ENCODE results near the gene MLLT1. TPM values are rescaled to one million over a fixed set of nuclear protein-coding genes. Genes with fewer than 3 reads are reported as not detected.

The MLLT1 gene
- total RNA-seq, 4 donors from 2014 or later: 16.0 to 29.0 (median 22.7) TPM

DNA sequence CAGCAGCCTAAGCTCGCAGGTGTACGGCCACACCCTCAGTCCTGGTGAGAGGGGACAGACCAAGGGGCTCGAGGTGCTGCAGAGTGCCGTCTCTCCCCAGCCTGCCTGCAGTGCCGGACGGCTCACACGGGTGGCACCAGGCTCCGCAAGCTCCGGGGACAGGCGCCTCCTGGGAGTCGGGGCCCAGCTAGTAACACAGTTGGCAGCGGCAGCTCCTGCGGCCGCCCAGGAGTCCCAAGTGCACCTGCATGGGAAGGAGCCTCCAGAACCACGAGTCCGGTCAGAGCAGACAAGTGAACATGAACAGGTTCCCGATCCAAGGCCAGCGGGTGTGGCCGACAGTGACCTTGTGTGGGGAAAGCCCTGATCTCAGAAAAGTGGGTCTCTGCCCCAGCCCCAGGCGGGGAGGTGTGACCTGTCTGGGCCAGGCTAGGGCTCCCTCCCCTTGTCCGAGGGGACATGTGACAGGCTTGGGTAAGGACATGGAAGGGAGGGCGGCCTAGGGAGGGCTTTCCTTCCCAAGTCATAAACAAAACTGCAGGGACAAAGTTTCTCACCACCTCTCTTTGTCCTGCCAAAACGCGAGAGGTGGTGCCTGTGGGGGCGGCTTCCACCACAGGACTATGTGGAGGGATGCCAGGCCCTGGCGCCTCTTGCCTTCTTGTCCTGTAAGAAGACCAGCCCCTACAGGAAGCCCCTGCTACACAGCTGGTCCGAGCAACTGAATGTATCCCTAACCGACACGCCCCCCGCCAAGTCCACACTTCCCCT is 46.5 kb downstream of the MLLT1 start:
- TF ChIP-seq POLR2AphosphoS5 (IDR thresholded peaks at IDR 0.05) (no peak), EP300 (IDR thresholded peaks at IDR 0.05) (no peak), POLR2A (IDR thresholded peaks at IDR 0.05) (no peak)
- TF ChIP-seq, protein P1, sequence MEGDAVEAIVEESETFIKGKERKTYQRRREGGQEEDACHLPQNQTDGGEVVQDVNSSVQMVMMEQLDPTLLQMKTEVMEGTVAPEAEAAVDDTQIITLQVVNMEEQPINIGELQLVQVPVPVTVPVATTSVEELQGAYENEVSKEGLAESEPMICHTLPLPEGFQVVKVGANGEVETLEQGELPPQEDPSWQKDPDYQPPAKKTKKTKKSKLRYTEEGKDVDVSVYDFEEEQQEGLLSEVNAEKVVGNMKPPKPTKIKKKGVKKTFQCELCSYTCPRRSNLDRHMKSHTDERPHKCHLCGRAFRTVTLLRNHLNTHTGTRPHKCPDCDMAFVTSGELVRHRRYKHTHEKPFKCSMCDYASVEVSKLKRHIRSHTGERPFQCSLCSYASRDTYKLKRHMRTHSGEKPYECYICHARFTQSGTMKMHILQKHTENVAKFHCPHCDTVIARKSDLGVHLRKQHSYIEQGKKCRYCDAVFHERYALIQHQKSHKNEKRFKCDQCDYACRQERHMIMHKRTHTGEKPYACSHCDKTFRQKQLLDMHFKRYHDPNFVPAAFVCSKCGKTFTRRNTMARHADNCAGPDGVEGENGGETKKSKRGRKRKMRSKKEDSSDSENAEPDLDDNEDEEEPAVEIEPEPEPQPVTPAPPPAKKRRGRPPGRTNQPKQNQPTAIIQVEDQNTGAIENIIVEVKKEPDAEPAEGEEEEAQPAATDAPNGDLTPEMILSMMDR (IDR thresholded peaks at IDR 0.05): no peak
- peak overlapping the region; percentile 73 for H3K27ac ChIP-seq
- 49% methylated on average over 25 of the region's 30 CpGs for WGBS
- H3K4me1 ChIP-seq: peaks cover 78% of the 10 kb centered on the region
- H3K27me3 ChIP-seq: no peaks in the 10 kb centered on the region
- no peaks in the 10 kb centered on the region for H3K9me3 ChIP-seq
- H3K4me3 ChIP-seq: no peak overlapping the region
- H3K36me3 ChIP-seq: peaks cover 7% of the 10 kb centered on the region
- peak in 1 of 2 donors; percentile 79 for DNase-seq (ENCODE audit: low spot score in 2 of 2)

- peaks cover 7% of the 10 kb centered on the region for H3K36me3 ChIP-seq
- H3K9me3 ChIP-seq: no peaks in the 10 kb centered on the region
- 71% methylated on average over 11 of the region's 11 CpGs for WGBS
- TF ChIP-seq EP300 (IDR thresholded peaks at IDR 0.05) (no peak), POLR2AphosphoS5 (IDR thresholded peaks at IDR 0.05) (peak in 2 of 3 donors; percentile 13 to 39)
- H3K4me3 ChIP-seq: no peak overlapping the region
- DNase-seq (ENCODE audit: low spot score in 2 of 2): peak in 1 of 2 donors; percentile 66
- no peaks in the 10 kb centered on the region for H3K27me3 ChIP-seq
- H3K27ac ChIP-seq: peak overlapping the region; percentile 73
- H3K4me1 ChIP-seq: peaks cover 72% of the 10 kb centered on the region
Measured at GRCh38 chr19:6232601-6233055, 47.1 kb downstream of the MLLT1 start.

GRCh38 chr19:6230991-6231448 is 48.8 kb downstream of the MLLT1 start:
- DNase-seq (ENCODE audit: low spot score in 2 of 2): peak in 1 of 2 donors; percentile 56
- Histone ChIP-seq H3K4me3 (no peak overlapping the region), H3K9me3 (no peaks in the 10 kb centered on the region), H3K27ac (no peak overlapping the region), H3K27me3 (no peaks in the 10 kb centered on the region), H3K36me3 (peaks cover 22% of the 10 kb centered on the region), H3K4me1 (peaks cover 58% of the 10 kb centered on the region)
- 86% methylated on average over 16 of the region's 17 CpGs for WGBS
- TF ChIP-seq POLR2A (IDR thresholded peaks at IDR 0.05) (no peak), EP300 (IDR thresholded peaks at IDR 0.05) (no peak), POLR2AphosphoS5 (IDR thresholded peaks at IDR 0.05) (no peak)
- TF ChIP-seq, protein P1 (IDR thresholded peaks at IDR 0.05): no peak

DNA sequence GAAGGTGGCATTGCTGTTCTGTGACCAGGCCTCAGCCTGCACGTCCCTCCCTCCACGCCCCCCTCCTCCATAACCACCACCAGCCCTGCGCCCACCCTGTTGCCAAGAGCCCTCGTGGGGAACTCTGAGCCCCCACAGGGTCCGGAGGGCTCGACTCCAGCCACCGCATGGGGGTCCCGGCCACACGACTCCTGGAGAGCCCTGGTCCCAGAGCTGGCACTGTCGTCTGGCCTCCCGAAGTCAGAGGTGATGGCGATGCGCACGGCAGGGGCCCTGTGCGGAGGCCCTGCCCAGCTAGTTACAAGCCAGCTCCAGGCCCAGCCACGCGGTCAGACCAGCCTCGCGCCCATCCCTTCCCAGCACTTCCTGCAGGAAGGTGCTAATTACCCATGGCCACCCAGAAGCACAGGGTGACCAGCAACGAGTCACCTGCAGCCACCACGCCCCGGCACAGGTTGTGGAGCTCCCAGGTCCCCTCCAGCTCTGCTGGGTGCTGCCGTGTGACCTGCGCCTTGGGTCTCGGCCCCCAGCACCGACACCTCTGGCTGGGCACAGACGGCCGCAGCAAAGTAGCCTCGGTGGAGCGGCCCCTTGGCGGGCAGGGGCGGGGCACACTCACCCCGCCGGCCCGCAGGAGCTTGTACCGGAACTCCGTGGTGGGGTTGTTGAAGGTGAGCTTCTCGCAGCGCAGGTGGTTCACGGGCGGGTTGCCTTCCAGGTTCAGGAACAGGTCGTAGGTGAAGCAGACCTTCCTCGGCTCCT is 49.6 kb downstream of the MLLT1 start:
- peak in 1 of 2 donors; percentile 49 for DNase-seq (ENCODE audit: low spot score in 2 of 2)
- 89% methylated on average over 24 of the region's 43 CpGs for WGBS
- no peak overlapping the region for H3K27ac ChIP-seq
- H3K36me3 ChIP-seq: peaks cover 29% of the 10 kb centered on the region
- no peaks in the 10 kb centered on the region for H3K27me3 ChIP-seq
- H3K4me1 ChIP-seq: peaks cover 49% of the 10 kb centered on the region
- no peaks in the 10 kb centered on the region for H3K9me3 ChIP-seq
- TF ChIP-seq, protein P1 (IDR thresholded peaks at IDR 0.05): no peak
- TF ChIP-seq EP300 (IDR thresholded peaks at IDR 0.05): no peak
- TF ChIP-seq POLR2A (IDR thresholded peaks at IDR 0.05): no peak
- no peak for TF ChIP-seq POLR2AphosphoS5 (IDR thresholded peaks at IDR 0.05)
- H3K4me3 ChIP-seq: no peak overlapping the region

DNA sequence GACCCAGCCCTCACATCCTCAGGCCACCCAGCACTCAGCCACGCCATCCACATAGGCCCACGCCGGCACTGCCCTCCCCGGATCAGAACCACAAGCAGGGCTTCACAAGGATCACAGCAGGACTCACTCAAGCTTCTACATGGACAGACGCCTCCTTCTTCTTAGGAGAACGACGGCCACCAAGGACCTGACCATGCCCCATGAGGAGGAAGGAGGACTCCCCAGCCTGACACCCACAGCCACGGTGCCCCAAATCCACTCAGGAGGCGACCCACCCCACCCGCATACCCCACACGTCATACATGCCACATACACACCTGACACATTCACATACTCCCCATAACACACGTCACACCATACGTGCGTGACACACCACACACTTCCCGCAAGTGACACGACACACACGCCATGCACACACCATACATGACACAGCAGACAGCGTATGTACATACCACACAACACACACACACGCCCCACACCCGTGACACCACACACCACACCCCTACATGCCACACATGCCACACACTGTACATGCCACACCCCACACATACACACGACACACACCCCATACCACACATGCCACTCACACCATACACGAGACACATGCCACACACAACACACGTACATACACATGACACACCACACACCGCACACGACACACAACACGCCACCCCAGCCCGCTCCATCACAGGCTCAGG is 50.4 kb downstream of the MLLT1 start:
- TF ChIP-seq POLR2AphosphoS5 (IDR thresholded peaks at IDR 0.05): no peak
- no peak for TF ChIP-seq EP300 (IDR thresholded peaks at IDR 0.05)
- TF ChIP-seq POLR2A (IDR thresholded peaks at IDR 0.05): no peak
- TF ChIP-seq, protein P1 (IDR thresholded peaks at IDR 0.05): no peak
- Histone ChIP-seq H3K9me3 (no peaks in the 10 kb centered on the region), H3K4me1 (peaks cover 41% of the 10 kb centered on the region), H3K27ac (no peak overlapping the region), H3K27me3 (no peaks in the 10 kb centered on the region), H3K36me3 (peaks cover 29% of the 10 kb centered on the region), H3K4me3 (no peak overlapping the region)
- WGBS: 91% methylated on average over 19 of the region's 27 CpGs
- no peak for DNase-seq (ENCODE audit: low spot score in 2 of 2)

Measured in suprapubic skin (tissue), 4 donors.